ENCODE results near the gene GRN. TPM values are rescaled to one million over a fixed set of nuclear protein-coding genes. Genes with fewer than 3 reads are reported as not detected.

The GRN gene
- total RNA-seq, 1 donor from 2014 or later, result 144 TPM

DNA sequence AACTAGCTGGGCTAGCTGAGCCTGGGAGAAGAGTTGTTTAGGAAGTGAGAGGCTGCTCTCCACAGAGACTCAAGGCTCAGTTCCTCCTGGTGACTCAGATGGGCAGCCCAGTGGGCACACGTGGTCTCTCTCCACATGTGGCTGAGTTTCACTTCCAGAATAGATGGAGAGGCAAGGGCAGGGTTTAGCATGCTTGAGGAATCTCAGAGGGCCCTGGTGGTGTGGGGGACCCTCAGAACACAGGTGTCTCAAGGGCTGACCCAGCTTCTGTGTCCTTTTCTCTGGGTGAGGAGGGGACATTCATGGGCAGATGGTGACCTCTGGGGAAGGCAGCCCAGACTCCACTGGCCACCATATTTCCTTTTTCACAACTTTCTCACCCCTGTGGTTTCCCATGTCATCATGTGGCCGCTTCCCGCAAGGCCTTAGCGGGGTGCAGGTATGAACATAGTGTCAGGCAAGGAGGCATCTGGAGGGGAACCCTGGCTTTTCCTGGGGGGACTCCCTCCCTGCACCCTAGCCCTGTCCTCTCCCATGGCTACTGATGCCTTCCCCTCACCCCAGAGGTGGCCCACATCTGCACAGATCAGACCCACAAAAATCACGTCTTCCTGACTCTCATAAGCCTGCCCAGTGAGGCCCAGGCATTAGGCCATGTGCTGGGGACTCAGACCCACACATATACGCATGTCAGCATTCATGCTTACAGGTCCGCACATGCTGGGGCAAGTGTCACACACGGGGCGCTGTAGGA is 3.3 kb downstream of the GRN start:
- Mint-ChIP-seq H3K27ac (no peak overlapping the region), H3K4me3 (no peak overlapping the region), H3K4me1 (peaks cover 16% of the 10 kb centered on the region), H3K9me3 (no peaks in the 10 kb centered on the region), H3K27me3 (ENCODE audit: low read depth) (no peaks in the 10 kb centered on the region), H3K36me3 (peaks cover 5% of the 10 kb centered on the region)
- DNase-seq (ENCODE audit: low spot score in 2 of 2, unreplicated experiment in 2 of 2), result no peak
- TF ChIP-seq, protein P1, sequence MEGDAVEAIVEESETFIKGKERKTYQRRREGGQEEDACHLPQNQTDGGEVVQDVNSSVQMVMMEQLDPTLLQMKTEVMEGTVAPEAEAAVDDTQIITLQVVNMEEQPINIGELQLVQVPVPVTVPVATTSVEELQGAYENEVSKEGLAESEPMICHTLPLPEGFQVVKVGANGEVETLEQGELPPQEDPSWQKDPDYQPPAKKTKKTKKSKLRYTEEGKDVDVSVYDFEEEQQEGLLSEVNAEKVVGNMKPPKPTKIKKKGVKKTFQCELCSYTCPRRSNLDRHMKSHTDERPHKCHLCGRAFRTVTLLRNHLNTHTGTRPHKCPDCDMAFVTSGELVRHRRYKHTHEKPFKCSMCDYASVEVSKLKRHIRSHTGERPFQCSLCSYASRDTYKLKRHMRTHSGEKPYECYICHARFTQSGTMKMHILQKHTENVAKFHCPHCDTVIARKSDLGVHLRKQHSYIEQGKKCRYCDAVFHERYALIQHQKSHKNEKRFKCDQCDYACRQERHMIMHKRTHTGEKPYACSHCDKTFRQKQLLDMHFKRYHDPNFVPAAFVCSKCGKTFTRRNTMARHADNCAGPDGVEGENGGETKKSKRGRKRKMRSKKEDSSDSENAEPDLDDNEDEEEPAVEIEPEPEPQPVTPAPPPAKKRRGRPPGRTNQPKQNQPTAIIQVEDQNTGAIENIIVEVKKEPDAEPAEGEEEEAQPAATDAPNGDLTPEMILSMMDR (IDR thresholded peaks at IDR 0.05; ENCODE audit: unreplicated experiment), result no peak

DNA sequence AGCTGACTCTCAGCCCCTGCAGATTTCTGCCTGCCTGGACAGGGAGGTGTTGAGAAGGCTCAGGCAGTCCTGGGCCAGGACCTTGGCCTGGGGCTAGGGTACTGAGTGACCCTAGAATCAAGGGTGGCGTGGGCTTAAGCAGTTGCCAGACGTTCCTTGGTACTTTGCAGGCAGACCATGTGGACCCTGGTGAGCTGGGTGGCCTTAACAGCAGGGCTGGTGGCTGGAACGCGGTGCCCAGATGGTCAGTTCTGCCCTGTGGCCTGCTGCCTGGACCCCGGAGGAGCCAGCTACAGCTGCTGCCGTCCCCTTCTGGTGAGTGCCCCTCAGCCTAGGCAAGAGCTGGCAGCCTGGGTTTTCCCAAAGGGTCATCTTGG is 3.9 kb downstream of the GRN start:
- DNase-seq (ENCODE audit: low spot score in 2 of 2, unreplicated experiment in 2 of 2), result no peak
- Mint-ChIP-seq H3K4me1 (peaks cover 16% of the 10 kb centered on the region), H3K9me3 (no peaks in the 10 kb centered on the region), H3K36me3 (peaks cover 5% of the 10 kb centered on the region), H3K27ac (no peak overlapping the region), H3K27me3 (ENCODE audit: low read depth) (no peaks in the 10 kb centered on the region), H3K4me3 (no peak overlapping the region)
- TF ChIP-seq, protein P1 (IDR thresholded peaks at IDR 0.05; ENCODE audit: unreplicated experiment), result no peak

DNA sequence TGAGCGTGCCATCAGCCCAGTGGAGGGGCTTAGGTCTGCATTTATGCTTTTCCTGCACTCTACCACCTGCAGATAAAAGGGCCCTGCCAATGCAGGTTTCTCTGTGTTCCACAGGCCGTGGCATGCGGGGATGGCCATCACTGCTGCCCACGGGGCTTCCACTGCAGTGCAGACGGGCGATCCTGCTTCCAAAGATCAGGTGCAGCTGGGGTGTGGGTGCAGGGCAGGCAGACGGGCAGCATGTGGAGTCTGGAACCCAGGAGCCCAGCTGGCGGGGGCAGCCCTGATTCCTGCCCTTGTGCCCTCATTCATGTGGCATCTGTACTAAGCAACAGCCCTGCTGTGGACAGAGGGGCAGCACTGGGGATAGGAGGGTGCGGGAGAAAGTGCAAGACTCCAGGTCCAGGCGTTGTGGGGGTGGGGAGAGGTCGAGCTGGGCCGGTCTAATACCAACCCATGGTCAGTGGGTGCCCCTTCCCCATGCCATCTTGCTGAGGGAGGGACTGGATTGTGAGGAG is 4.5 kb downstream of the GRN start:
- H3K36me3 Mint-ChIP-seq, result peaks cover 5% of the 10 kb centered on the region
- H3K9me3 Mint-ChIP-seq, result no peaks in the 10 kb centered on the region
- no peak overlapping the region for H3K4me3 Mint-ChIP-seq
- no peak overlapping the region for H3K27ac Mint-ChIP-seq
- H3K4me1 Mint-ChIP-seq, result peaks cover 16% of the 10 kb centered on the region
- H3K27me3 Mint-ChIP-seq (ENCODE audit: low read depth), result no peaks in the 10 kb centered on the region
- TF ChIP-seq, protein P1 (IDR thresholded peaks at IDR 0.05; ENCODE audit: unreplicated experiment), result no peak
- no peak for DNase-seq (ENCODE audit: low spot score in 2 of 2, unreplicated experiment in 2 of 2)

DNA sequence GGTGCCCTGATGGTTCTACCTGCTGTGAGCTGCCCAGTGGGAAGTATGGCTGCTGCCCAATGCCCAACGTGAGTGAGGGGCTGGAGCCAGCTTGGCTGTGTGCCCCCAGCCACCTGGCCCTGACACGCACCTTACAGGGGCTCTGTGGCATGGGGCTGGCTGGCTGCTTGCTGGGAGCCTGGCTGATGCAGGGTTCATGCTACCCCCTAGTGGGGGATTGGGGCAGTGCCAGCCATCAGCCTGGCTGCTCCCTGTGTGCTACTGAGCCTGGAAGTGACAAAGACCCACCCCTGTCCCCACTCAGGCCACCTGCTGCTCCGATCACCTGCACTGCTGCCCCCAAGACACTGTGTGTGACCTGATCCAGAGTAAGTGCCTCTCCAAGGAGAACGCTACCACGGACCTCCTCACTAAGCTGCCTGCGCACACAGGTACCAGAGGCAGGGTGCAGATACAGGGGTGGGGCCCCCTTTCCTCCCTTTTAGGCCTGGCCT is 5.7 kb downstream of the GRN start:
- Mint-ChIP-seq H3K4me1 (peaks cover 13% of the 10 kb centered on the region), H3K4me3 (no peak overlapping the region), H3K9me3 (no peaks in the 10 kb centered on the region), H3K27me3 (ENCODE audit: low read depth) (no peaks in the 10 kb centered on the region), H3K27ac (no peak overlapping the region), H3K36me3 (peaks cover 5% of the 10 kb centered on the region)
- TF ChIP-seq, protein P1 (IDR thresholded peaks at IDR 0.05; ENCODE audit: unreplicated experiment), result peak; percentile 80
- peak in 1 of 2 experiments; percentile 77 for DNase-seq (ENCODE audit: low spot score in 2 of 2, unreplicated experiment in 2 of 2)

GRCh38 chr17:44351464-44351863 is 6.4 kb downstream of the GRN start:
- DNase-seq (ENCODE audit: low spot score in 2 of 2, unreplicated experiment in 2 of 2), result no peak
- H3K9me3 Mint-ChIP-seq, result no peaks in the 10 kb centered on the region
- H3K4me1 Mint-ChIP-seq, result peaks cover 8% of the 10 kb centered on the region
- no peak overlapping the region for H3K4me3 Mint-ChIP-seq
- H3K27ac Mint-ChIP-seq, result no peak overlapping the region
- peaks cover 5% of the 10 kb centered on the region for H3K36me3 Mint-ChIP-seq
- H3K27me3 Mint-ChIP-seq (ENCODE audit: low read depth), result no peaks in the 10 kb centered on the region
- TF ChIP-seq, protein P1 (IDR thresholded peaks at IDR 0.05; ENCODE audit: unreplicated experiment), result no peak
